Ishikawa (cell line): ENCODE results near the gene TBCEL.

Experiments used
- CEBPB ChIP-seq: IDR thresholded peaks from 2 replicates; pipeline ENCODE4 v1.6.1; 2012
- CREB1 ChIP-seq: IDR thresholded peaks from 2 replicates; pipeline ENCODE4 v1.6.1; 2012; ENCODE audit warnings: low read depth
- EGR1 ChIP-seq: IDR thresholded peaks from 2 replicates; pipeline ENCODE4 v1.6.1; 2012
- EP300 ChIP-seq: IDR thresholded peaks from 2 replicates; pipeline ENCODE4 v1.6.1; 2012; ENCODE audit warnings: borderline replicate concordance
- FOXM1 ChIP-seq: IDR thresholded peaks from 2 replicates; pipeline ENCODE4 v1.6.1; 2012; ENCODE audit warnings: low read depth, borderline replicate concordance
- NFIC ChIP-seq: IDR thresholded peaks from 2 replicates; pipeline ENCODE4 v1.6.1; 2012
- RAD21 ChIP-seq: IDR thresholded peaks from 2 replicates; pipeline ENCODE4 v1.6.1; 2012; ENCODE audit warnings: low read depth
- TAF1 ChIP-seq: IDR thresholded peaks from 2 replicates; pipeline ENCODE4 v1.6.1; 2012; ENCODE audit warnings: low read depth, mild to moderate bottlenecking
- TCF12 ChIP-seq: IDR thresholded peaks from 2 replicates; pipeline ENCODE4 v1.6.1; 2012; ENCODE audit warnings: low read depth
- TEAD4 ChIP-seq: IDR thresholded peaks from 2 replicates; pipeline ENCODE4 v1.6.1; 2012
- YY1 ChIP-seq: IDR thresholded peaks from 2 replicates; pipeline ENCODE4 v1.6.1; 2012; ENCODE audit warnings: low read depth
- ZBTB7A ChIP-seq: IDR thresholded peaks from 2 replicates; pipeline ENCODE4 v1.6.1; 2012; ENCODE audit warnings: low read depth
- TF ChIP-seq, protein P1 (sequence below): IDR thresholded peaks from 2 replicates; pipeline ENCODE4 v1.6.1; 2012; ENCODE audit warnings: low read depth, mild to moderate bottlenecking
- TF ChIP-seq, protein P2 (sequence below): IDR thresholded peaks from 2 replicates; pipeline ENCODE4 v1.6.1; 2012
- TF ChIP-seq, protein P3 (sequence below): IDR thresholded peaks from 2 replicates; pipeline ENCODE4 v1.6.1; 2012

The TBCEL gene

DNA sequence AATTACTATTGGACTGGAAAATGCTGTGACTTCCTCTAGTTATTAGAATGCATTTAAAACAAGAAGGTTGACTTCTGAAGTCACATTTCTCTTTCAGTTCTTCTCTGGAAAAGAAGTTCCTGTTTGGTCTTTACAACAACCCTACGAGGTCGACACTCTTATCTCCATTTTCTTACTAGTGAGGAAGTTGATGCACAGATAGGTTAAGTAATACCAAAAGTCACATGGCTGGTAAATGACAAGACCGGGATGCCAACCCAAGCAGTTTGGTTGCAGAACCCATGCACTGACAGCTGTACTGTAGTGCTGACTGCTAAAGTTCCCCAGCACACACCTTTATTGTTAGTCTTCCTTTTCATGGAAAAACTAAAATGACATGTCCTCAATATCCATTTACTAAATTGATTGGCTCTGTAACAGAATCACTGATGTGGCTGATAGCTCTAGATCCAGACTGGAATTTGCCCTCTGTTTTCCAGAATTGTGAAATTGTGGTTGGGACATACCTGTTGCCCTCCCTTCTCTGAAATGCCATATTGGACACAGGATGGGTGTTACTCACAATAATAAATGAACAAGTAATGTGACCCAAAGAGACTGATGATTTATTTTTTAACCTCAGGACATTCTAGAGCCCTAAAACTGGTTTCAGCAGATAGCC, 67.7 kb downstream of the TBCEL start:
- TF ChIP-seq CEBPB (no peak), CREB1 (no peak), ZBTB7A (no peak), NFIC (no peak), FOXM1 (no peak), EP300 (no peak), RAD21 (no peak), EGR1 (no peak), YY1 (no peak), TEAD4 (no peak), TAF1 (no peak), TCF12 (no peak)
- TF ChIP-seq, protein P1, sequence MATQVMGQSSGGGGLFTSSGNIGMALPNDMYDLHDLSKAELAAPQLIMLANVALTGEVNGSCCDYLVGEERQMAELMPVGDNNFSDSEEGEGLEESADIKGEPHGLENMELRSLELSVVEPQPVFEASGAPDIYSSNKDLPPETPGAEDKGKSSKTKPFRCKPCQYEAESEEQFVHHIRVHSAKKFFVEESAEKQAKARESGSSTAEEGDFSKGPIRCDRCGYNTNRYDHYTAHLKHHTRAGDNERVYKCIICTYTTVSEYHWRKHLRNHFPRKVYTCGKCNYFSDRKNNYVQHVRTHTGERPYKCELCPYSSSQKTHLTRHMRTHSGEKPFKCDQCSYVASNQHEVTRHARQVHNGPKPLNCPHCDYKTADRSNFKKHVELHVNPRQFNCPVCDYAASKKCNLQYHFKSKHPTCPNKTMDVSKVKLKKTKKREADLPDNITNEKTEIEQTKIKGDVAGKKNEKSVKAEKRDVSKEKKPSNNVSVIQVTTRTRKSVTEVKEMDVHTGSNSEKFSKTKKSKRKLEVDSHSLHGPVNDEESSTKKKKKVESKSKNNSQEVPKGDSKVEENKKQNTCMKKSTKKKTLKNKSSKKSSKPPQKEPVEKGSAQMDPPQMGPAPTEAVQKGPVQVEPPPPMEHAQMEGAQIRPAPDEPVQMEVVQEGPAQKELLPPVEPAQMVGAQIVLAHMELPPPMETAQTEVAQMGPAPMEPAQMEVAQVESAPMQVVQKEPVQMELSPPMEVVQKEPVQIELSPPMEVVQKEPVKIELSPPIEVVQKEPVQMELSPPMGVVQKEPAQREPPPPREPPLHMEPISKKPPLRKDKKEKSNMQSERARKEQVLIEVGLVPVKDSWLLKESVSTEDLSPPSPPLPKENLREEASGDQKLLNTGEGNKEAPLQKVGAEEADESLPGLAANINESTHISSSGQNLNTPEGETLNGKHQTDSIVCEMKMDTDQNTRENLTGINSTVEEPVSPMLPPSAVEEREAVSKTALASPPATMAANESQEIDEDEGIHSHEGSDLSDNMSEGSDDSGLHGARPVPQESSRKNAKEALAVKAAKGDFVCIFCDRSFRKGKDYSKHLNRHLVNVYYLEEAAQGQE = no peak
- TF ChIP-seq, protein P2, sequence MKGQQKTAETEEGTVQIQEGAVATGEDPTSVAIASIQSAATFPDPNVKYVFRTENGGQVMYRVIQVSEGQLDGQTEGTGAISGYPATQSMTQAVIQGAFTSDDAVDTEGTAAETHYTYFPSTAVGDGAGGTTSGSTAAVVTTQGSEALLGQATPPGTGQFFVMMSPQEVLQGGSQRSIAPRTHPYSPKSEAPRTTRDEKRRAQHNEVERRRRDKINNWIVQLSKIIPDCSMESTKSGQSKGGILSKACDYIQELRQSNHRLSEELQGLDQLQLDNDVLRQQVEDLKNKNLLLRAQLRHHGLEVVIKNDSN = no peak
- TF ChIP-seq, protein P3, sequence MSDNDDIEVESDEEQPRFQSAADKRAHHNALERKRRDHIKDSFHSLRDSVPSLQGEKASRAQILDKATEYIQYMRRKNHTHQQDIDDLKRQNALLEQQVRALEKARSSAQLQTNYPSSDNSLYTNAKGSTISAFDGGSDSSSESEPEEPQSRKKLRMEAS = no peak

DNA sequence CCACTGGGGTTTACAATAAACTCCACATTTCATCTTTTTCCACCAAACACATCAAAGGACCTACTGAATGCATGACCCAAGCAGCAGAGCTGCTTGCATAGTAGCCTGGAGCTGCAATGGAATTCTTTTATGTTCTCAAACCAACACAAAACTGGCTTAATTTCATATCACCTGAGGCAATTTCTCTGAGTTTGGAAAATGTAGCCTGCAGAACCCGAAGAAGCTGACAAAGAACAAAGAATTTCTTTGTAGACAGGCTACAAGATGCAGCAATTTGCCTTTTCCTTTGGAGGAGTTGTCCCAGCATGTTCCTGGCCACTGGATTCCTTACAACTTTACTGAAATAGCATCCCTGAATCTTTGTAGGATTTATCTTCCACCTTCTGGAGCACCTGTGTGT, 71.7 kb downstream of the TBCEL start:
- TF ChIP-seq FOXM1 = no peak
- no peak for TF ChIP-seq CREB1
- no peak for TF ChIP-seq ZBTB7A
- no peak for TF ChIP-seq EP300
- TF ChIP-seq EGR1 = no peak
- TF ChIP-seq, protein P3 = no peak

DNA sequence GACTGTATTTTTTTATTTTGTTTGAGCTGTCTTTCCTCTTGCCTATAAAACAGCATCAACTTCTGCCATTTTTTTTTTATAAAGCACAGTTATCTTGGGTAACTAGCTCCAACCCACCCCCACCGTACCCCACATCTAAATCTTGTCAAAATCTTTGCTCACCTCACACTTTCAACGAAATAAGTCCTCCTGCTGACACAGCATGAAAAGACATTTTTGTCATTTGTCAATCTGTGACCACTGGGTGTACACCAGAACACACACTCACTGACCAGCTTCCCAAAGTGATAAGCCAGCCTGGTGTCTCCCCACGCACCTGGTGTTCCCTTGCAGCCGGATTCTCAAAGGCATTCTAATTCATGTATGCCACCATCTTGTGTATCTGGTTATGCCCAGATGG, 75.5 kb downstream of the TBCEL start:
- TF ChIP-seq NFIC = no peak
- TF ChIP-seq, protein P2 = no peak

DNA sequence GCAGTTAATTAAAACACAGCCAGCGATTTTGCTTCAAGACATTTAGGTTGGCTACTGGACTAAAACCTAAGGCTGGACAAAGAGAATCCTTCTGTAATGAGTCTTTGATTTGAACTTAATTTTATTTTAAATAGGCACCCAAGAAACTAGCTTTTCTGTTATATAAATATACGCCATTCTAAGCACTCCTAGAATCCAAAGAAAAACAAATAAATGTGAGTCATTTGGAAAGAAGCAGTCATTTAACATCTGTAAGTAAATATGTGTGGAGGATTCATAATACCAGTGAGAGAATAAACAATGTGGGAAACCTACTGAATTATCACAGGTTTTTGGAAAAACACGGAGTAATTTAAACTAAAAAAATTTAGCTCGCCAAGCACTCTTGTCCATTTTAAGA, 76.0 kb downstream of the TBCEL start:
- TF ChIP-seq CREB1 (no peak), FOXM1 (no peak), CEBPB (no peak)

DNA sequence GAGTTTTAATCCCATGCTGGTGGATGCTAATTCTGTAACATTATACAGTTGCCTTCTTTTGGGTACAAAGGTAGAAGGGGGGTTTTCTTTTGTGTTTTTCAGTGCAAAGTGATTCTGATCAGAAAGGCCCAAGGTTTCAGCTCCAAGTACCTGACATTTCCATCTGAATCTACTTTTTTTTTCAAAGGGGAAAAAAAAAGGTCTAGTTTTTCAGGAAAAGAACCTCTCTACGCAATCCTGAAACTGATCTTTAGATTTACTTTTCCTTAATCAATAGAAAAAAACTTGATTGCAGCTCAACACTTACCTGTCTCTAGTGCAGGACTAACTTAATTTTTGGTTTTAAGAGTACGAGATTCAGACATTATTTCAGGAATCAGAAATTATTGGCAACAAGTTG, 77.0 kb downstream of the TBCEL start, which contains the start of gene TECTA:
Gene TECTA (plus strand): TSS at position 301 of the 400 bp plus-strand sequence. CDS start 1,423 bp downstream, outside the sequence.
- TF ChIP-seq, protein P1 = no peak
- TF ChIP-seq ZBTB7A (no peak), CEBPB (no peak), NFIC (no peak), FOXM1 (no peak), TCF12 (no peak), TAF1 (no peak), YY1 (no peak), TEAD4 (no peak), EGR1 (no peak), CREB1 (no peak), EP300 (no peak)
- TF ChIP-seq, protein P2 = no peak
- TF ChIP-seq, protein P3 = no peak

DNA sequence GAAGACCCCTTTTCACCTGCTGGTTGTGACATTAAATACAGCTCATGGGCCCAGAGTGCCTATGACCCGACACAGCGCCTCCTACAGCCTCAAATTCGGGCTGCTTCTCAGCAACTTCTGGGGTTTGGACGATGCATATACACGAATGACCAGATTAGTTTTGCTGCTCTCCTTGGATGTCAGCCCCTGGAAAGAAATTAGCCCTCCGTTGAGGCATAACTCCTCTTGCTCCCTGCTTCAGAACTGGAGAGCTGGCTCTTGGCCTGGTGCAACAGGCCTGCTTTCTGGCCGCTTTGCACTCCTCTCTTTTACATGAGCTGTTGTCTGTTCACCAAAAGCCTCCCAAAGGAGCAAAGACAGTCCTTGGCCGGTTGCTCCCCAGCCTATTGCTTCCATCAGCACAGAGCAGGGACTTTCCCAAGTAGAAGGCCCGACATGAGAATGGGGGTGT, 80.4 kb downstream of the TBCEL start:
- TF ChIP-seq CREB1 (no peak), FOXM1 (no peak), NFIC (no peak), ZBTB7A (no peak), YY1 (no peak)
- TF ChIP-seq, protein P2 = no peak
